Cardiac fibroblast (primary cell): Measurements from ENCODE around the gene SLC1A2.
A peak's percentile ranks its signal among the peaks of the same experiment; 100 is the strongest.

Experiments
- DNase-seq, 2 donors: peaks; one replicate each; pipeline versions ENCODE4 v3.0.0 to v3.0.0-alpha.2; 2010; ENCODE audit warnings: low read depth in 2 of 2
- H3K4me3 ChIP-seq, 2 donors: replicated peaks in 1 of 2; 1 replicate in 1 of 2; 2 replicates in 1 of 2; pipeline ENCODE4 v1.5.1; 2011; ENCODE audit warnings: low read depth in 2 of 2, low read length in 2 of 2, mild to moderate bottlenecking in 2 of 2, moderate library complexity in 1 of 2
- TF ChIP-seq, protein P1 (sequence below): IDR thresholded peaks from one replicate; pipeline ENCODE4 v1.5.1; 2011; ENCODE audit warnings: low read depth, mild to moderate bottlenecking, low read length, inconsistent platforms

Gene SLC1A2

DNA sequence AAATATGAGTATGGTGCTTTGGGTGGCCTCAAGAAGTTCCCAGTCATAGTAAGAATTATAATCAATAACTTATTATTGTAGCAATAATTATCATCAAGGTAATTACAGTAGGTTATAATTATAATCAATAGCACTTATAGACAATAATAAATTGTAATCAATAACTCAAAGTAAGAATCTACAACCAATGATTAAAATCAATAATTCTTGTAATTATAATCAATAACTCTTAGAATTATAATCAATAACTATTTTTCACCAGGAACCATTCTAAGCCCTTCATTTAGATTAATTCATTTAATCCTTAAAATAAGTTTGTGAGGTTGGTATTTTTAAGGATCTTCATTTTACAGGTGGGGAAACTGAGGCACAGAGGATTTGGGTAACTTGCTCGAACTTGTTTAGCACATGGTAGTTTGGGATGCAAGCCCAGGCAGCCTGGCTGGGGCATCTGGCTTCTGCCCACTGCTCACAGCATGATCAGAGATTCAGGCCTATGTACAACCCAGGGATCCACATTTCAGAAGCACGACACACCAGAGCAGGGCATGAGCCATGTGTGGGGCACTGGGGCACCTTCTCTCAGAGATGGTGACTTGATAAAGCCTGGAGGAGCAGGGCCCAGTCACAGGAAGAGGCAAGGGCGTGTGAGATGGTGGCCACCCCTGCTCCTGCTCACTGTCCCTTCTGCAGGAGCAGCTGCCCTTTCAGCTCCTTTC lies 46.6 kb downstream of the SLC1A2 start:
- H3K4me3 ChIP-seq, result no peak overlapping the region
- TF ChIP-seq, protein P1, sequence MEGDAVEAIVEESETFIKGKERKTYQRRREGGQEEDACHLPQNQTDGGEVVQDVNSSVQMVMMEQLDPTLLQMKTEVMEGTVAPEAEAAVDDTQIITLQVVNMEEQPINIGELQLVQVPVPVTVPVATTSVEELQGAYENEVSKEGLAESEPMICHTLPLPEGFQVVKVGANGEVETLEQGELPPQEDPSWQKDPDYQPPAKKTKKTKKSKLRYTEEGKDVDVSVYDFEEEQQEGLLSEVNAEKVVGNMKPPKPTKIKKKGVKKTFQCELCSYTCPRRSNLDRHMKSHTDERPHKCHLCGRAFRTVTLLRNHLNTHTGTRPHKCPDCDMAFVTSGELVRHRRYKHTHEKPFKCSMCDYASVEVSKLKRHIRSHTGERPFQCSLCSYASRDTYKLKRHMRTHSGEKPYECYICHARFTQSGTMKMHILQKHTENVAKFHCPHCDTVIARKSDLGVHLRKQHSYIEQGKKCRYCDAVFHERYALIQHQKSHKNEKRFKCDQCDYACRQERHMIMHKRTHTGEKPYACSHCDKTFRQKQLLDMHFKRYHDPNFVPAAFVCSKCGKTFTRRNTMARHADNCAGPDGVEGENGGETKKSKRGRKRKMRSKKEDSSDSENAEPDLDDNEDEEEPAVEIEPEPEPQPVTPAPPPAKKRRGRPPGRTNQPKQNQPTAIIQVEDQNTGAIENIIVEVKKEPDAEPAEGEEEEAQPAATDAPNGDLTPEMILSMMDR, result no peak
- no peak for DNase-seq

DNA sequence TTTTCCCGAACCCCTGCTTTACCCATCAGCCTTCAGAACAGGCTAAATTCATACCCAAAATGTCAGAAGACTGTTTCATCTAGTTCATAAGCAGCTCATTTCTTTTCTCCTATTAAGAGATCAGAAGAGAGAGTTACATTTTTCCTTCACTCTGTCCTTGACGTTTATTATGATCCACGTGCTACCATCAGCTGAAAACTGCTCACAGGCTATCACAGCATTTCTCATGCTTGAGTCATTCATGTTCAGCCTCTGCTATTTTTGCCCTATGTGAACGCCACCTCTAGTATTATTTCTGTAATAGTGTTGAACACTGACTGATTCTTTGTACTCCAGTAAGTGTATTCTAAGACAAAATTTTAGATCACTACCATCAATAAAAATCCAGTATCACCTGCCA lies 51.9 kb downstream of the SLC1A2 start:
- DNase-seq, result peak; percentile 78 to 83

DNA sequence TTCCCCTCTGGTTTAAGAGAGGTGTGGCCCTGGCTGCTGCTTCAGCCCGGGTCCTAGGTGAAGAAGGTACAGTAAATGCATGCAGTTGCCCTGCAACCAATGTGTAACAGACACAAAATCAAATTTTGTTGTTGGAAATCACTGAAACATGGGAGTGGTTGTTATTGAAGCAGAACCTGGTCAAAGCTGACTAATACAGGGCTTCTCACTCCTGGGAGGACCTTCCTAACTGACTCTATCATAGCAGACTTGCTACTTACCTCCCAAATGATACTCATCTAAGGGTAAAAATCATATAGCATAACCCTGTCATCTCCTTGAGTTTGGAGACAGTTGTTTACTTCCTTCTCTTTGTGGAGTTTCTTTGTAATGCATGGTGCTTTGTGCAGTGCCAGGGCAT lies 52.6 kb downstream of the SLC1A2 start:
- no peak overlapping the region for H3K4me3 ChIP-seq
- TF ChIP-seq, protein P1, result no peak

More for the DNA sequence above, 51.9 kb downstream of the SLC1A2 start:
- H3K4me3 ChIP-seq, result no peak overlapping the region
- TF ChIP-seq, protein P1, result no peak

DNA sequence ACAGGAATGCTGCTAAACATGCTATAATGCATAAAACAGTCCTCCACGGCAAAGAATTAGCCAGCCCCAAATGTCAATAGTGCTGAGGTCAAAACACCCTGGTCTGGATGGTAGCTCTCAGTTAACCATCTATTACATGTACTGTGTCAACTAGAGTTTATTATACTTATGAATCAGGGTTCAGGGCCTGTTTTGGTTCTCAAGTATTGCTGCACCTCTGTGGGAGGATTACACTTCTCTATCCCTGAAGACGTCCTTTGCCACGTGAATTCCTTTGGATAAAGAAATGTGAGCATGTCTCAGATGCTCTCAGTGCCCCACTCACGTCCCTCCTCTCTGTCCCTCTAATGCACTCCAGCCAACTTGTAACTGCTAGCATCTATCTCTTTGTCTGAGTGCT lies 53.4 kb downstream of the SLC1A2 start:
- DNase-seq, result no peak
- TF ChIP-seq, protein P1, result no peak
- H3K4me3 ChIP-seq, result no peak overlapping the region

More for the DNA sequence above, 52.6 kb downstream of the SLC1A2 start:
- no peak for DNase-seq

- DNase-seq, result no peak
- H3K4me3 ChIP-seq, result no peak overlapping the region
- TF ChIP-seq, protein P1, result no peak
Measured at GRCh38 chr11:35365395-35365794, 54.0 kb downstream of the SLC1A2 start.

DNA sequence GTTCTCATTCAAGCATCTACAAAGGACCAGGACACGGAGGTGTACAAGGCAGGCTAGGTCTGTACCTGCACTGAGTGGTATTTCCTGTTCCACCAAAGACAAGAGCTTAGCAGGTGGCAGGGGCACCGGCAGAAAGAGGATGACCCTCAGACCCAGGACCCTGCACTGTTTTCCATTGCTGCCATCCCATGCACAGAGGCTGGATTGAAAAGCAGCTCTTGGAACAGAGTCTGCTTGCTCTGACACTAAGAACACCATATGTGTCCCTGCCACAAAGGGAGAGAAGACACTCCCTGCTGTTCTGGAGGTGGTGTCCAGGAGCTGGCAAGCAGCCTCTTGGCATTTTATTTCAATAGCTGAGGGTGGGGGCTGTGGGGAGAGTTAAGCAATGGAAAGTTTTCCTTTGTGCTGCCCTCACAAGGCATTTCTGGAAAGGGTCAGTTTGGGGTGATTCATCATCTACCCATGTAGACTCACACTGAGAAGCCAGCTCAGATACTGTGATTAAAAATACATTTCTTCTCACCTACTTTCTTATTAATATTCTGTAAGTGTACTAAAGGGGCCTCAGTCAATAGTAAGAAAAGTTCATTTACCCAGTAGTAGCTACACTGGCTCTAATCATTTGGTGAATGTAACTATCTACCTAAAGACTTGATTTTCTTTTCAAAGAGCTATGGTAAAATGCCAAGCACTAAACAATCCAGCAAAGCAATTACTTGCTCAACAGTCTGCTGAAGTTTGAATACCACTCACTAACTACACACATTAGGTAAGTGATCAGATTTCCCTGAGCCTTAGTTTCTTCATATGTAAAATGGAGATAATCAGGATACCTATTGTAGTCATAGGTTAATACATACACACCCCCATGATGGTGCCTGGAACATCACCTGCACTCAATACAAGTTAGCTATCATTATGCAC lies 55.2 kb downstream of the SLC1A2 start:
- DNase-seq, result peak; percentile 92 to 93
- no peak overlapping the region for H3K4me3 ChIP-seq
- TF ChIP-seq, protein P1, result no peak
